ENCODE data around the gene SIN3A. TPM values are rescaled to one million over a fixed set of nuclear protein-coding genes. Genes with fewer than 3 reads are reported as not detected.
"Not testable (repeated sequence)": the region's sequence is repeated elsewhere in the genome, so short reads cannot be mapped to it uniquely, and the experiment has no call there.

The SIN3A gene
- total and polyA plus RNA-seq, 5 donors from 2014 or later, result 13.6 to 123 (median 15.0) TPM

DNA sequence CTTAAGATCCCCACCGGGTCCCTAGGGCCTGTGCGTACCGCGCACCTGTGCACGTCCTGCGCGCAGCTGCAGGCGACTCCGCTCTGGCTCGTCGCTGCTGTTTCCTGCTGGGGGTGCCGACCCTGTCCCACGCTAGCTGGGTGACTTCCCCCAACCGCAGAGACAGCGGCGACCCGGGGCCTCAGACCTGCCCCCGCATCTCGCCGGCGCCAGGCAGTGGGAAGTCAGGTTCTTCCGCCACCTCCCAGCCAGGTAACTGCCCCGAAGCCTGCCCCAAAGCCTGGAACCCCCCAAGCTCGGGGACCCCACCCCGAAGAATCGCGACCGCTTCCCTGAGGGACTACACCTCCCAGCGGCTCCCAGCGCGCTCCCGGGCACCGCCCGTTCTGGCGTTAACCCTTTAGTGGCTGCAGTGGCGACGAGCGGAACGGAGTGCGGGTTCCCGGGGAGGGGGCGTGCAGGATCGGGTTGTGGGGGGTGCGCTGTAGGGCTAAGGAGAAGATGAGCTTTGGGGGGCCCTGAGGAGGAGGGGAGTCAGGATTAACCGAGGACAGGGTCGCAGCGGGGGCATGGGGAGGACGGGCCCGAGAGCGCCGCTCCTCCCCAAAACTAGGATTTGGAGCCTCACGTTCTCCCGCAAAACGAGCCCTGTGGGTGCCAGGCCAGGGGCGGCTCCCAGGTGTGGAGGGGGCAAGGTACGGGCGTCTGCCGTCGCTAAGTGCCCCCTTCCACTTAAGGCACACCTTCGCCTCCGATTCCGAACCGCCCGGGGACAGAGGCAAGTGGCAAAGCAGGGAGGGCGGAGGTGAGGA is 104.1 kb downstream of the SIN3A start:
- H3K36me3 Mint-ChIP-seq, result no peaks in the 10 kb centered on the region
- peak overlapping the region; percentile 60 for H3K27ac ChIP-seq (ENCODE audit: insufficient read depth, low read length, poor library complexity, severe bottlenecking)

DNA sequence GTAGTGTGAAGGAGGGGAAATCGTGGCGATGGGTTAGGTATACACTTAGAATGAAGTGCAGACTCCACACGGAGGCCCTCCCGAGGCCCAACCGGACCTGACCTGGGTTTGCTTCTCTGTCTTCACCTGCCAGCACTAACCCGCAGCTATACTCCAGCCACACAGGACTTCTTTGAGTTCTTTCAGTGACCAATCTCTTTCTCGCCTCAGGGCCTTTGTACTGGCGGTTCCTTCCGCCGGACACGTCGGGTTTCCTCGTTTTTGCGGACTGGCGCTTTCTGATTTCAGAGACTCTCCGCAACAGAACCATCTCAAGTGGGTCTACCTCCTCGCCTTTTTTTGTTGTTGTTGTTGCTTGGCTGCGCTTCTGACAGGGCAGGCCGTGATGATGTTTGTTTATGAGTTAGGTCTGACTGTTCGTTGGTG is 104.7 kb downstream of the SIN3A start, which contains the start of gene NEIL1:
Gene NEIL1 (plus strand): TSS at position 244 of the 426 bp plus-strand sequence. CDS start 1,867 bp downstream, outside the sequence.
- peaks cover 0 to 18% of the 10 kb centered on the region in 2 experiments for H3K9me3 ChIP-seq (ENCODE audit: control insufficient read depth in 2 of 2, low read length in 2 of 2)
- peak within 1 kb of the TSS; percentile 83 to 94 (median 88) for H3K4me3 Mint-ChIP-seq
- no peak for ATAC-seq (ENCODE audit: low read depth in 2 of 2)
- no peak for DNase-seq
- peaks cover 32% of the 10 kb centered on the region for H3K4me1 ChIP-seq (ENCODE audit: control insufficient read depth, insufficient read depth, low read length, poor library complexity, severe bottlenecking)
- peaks cover 28% of the 10 kb centered on the region for H3K27me3 Mint-ChIP-seq
- peak within 1 kb of the TSS; percentile 73 for H3K4me3 ChIP-seq (ENCODE audit: low read depth, low read length)
- H3K27ac ChIP-seq (ENCODE audit: insufficient read depth, low read length, poor library complexity, severe bottlenecking), result peak within 1 kb of the TSS; percentile 60
- H3K27me3 ChIP-seq (ENCODE audit: control insufficient read depth, insufficient read depth, low read length), result no peaks in the 10 kb centered on the region
- peak within 1 kb of the TSS; percentile 73 to 95 (median 94) for H3K27ac Mint-ChIP-seq
- peaks cover 0 to 11% (median 5%) of the 10 kb centered on the region in 7 donors for H3K9me3 Mint-ChIP-seq
- H3K36me3 Mint-ChIP-seq, result no peaks in the 10 kb centered on the region
- H3K36me3 ChIP-seq (ENCODE audit: control insufficient read depth, insufficient read depth, low read length), result no peaks in the 10 kb centered on the region
- H3K4me1 Mint-ChIP-seq, result peaks cover 12 to 49% (median 19%) of the 10 kb centered on the region in 4 donors

More for the DNA sequence above, 104.1 kb downstream of the SIN3A start:
- H3K4me1 ChIP-seq (ENCODE audit: control insufficient read depth, insufficient read depth, low read length, poor library complexity, severe bottlenecking), result peaks cover 32% of the 10 kb centered on the region
- H3K27me3 ChIP-seq (ENCODE audit: control insufficient read depth, insufficient read depth, low read length), result no peaks in the 10 kb centered on the region
- Mint-ChIP-seq H3K4me3 (peak overlapping the region; percentile 83 to 94 (median 88)), H3K27me3 (peaks cover 28% of the 10 kb centered on the region), H3K27ac (peak overlapping the region in 2 of 3 donors; percentile 94 to 95), H3K4me1 (peaks cover 12 to 49% (median 20%) of the 10 kb centered on the region in 4 donors), H3K9me3 (peaks cover 0 to 11% (median 5%) of the 10 kb centered on the region in 7 donors)
- peaks cover 0 to 18% of the 10 kb centered on the region in 2 experiments for H3K9me3 ChIP-seq (ENCODE audit: control insufficient read depth in 2 of 2, low read length in 2 of 2)
- peak overlapping the region; percentile 73 for H3K4me3 ChIP-seq (ENCODE audit: low read depth, low read length)
- peak; percentile 36 to 75 (median 74) for DNase-seq
- ATAC-seq (ENCODE audit: low read depth in 2 of 2), result peak; percentile 72 to 73
- H3K36me3 ChIP-seq (ENCODE audit: control insufficient read depth, insufficient read depth, low read length), result no peaks in the 10 kb centered on the region

- not testable (repeated sequence) for H3K4me3 Mint-ChIP-seq; H3K9me3 Mint-ChIP-seq; H3K27ac Mint-ChIP-seq; H3K36me3 ChIP-seq (ENCODE audit: control insufficient read depth, insufficient read depth, low read length); H3K27ac ChIP-seq (ENCODE audit: insufficient read depth, low read length, poor library complexity, severe bottlenecking); H3K4me3 ChIP-seq (ENCODE audit: low read depth, low read length); DNase-seq; H3K36me3 Mint-ChIP-seq; ATAC-seq (ENCODE audit: low read depth in 2 of 2); H3K9me3 ChIP-seq (ENCODE audit: control insufficient read depth in 2 of 2, low read length in 2 of 2); H3K27me3 ChIP-seq (ENCODE audit: control insufficient read depth, insufficient read depth, low read length)
- peaks cover 18% of the 10 kb centered on the region for H3K4me1 ChIP-seq (ENCODE audit: control insufficient read depth, insufficient read depth, low read length, poor library complexity, severe bottlenecking)
- peaks cover 22% of the 10 kb centered on the region for H3K27me3 Mint-ChIP-seq
- peaks cover 8 to 30% (median 10%) of the 10 kb centered on the region in 4 donors for H3K4me1 Mint-ChIP-seq
Measured at GRCh38 chr15:75343953-75344352, 107.5 kb downstream of the SIN3A start.

- ATAC-seq (ENCODE audit: low read depth in 2 of 2) (no peak), DNase-seq (no peak)
- Histone ChIP-seq H3K4me1 (ENCODE audit: control insufficient read depth, insufficient read depth, low read length, poor library complexity, severe bottlenecking) (peaks cover 9% of the 10 kb centered on the region), H3K9me3 (ENCODE audit: control insufficient read depth in 2 of 2, low read length in 2 of 2) (no peaks in the 10 kb centered on the region), H3K4me3 (ENCODE audit: low read depth, low read length) (no peak overlapping the region), H3K27me3 (ENCODE audit: control insufficient read depth, insufficient read depth, low read length) (no peaks in the 10 kb centered on the region), H3K27ac (ENCODE audit: insufficient read depth, low read length, poor library complexity, severe bottlenecking) (no peak overlapping the region), H3K36me3 (ENCODE audit: control insufficient read depth, insufficient read depth, low read length) (peaks cover 5% of the 10 kb centered on the region)
- H3K4me1 Mint-ChIP-seq, result peaks cover 7 to 28% (median 11%) of the 10 kb centered on the region in 4 donors
- H3K9me3 Mint-ChIP-seq, result peaks cover 0 to 4% (median 0%) of the 10 kb centered on the region in 7 donors
- H3K27ac Mint-ChIP-seq, result peak overlapping the region in 1 of 3 donors; percentile 9
- no peak overlapping the region for H3K4me3 Mint-ChIP-seq
- H3K27me3 Mint-ChIP-seq, result peaks cover 20% of the 10 kb centered on the region
- H3K36me3 Mint-ChIP-seq, result peaks cover 10% of the 10 kb centered on the region
Measured at GRCh38 chr15:75342221-75342620, 109.3 kb downstream of the SIN3A start.

- Mint-ChIP-seq H3K27me3 (no peaks in the 10 kb centered on the region), H3K36me3 (peaks cover 10% of the 10 kb centered on the region), H3K27ac (peak overlapping the region in 1 of 3 donors; percentile 52), H3K9me3 (peaks cover 0 to 2% (median 0%) of the 10 kb centered on the region in 7 donors), H3K4me3 (peak overlapping the region in 2 of 4 donors; percentile 27 to 72), H3K4me1 (peaks cover 5 to 33% (median 20%) of the 10 kb centered on the region in 4 donors)
- Histone ChIP-seq H3K4me1 (ENCODE audit: control insufficient read depth, insufficient read depth, low read length, poor library complexity, severe bottlenecking) (peaks cover 17% of the 10 kb centered on the region), H3K9me3 (ENCODE audit: control insufficient read depth in 2 of 2, low read length in 2 of 2) (no peaks in the 10 kb centered on the region), H3K27ac (ENCODE audit: insufficient read depth, low read length, poor library complexity, severe bottlenecking) (no peak overlapping the region), H3K4me3 (ENCODE audit: low read depth, low read length) (no peak overlapping the region), H3K36me3 (ENCODE audit: control insufficient read depth, insufficient read depth, low read length) (peaks cover 5% of the 10 kb centered on the region), H3K27me3 (ENCODE audit: control insufficient read depth, insufficient read depth, low read length) (no peaks in the 10 kb centered on the region)
- ATAC-seq (ENCODE audit: low read depth in 2 of 2) (no peak), DNase-seq (no peak)
Measured at GRCh38 chr15:75339531-75340240, 111.8 kb downstream of the SIN3A start.

DNA sequence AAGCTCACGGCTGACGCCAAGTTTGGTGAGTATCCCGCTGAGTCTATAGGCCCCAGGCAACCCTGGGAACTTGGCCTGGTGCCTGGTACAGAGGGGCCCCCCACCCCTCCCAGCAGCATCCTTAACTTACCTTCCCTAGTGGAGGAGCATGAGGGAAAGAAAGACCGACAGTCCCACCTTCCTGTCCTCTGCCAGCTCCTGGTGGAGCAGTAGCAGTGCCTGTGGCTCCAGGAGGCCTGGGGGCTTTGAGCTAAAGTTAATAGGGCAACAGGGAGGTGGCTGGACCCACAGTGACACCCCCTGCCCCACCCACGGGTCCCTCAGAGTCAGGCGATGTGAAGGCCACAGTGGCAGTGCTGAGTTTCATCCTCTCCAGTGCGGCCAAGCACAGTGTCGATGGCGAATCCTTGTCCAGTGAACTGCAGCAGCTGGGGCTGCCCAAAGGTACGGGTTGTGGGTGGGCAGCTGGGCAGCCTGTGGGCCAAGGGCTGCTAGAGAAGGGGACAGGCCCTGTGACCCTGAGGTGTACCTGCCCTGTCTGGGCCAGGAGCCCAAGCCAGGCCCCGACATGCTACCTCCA is 112.7 kb downstream of the SIN3A start:
- H3K9me3 Mint-ChIP-seq, result peaks cover 0 to 2% (median 0%) of the 10 kb centered on the region in 7 donors
- H3K9me3 ChIP-seq (ENCODE audit: control insufficient read depth in 2 of 2, low read length in 2 of 2), result no peaks in the 10 kb centered on the region
- peaks cover 17% of the 10 kb centered on the region for H3K4me1 ChIP-seq (ENCODE audit: control insufficient read depth, insufficient read depth, low read length, poor library complexity, severe bottlenecking)
- H3K27ac Mint-ChIP-seq, result peak overlapping the region in 2 of 3 donors; percentile 43 to 69
- no peak for ATAC-seq (ENCODE audit: low read depth in 2 of 2)
- DNase-seq, result no peak
- H3K36me3 ChIP-seq (ENCODE audit: control insufficient read depth, insufficient read depth, low read length), result peaks cover 5% of the 10 kb centered on the region
- no peaks in the 10 kb centered on the region for H3K27me3 ChIP-seq (ENCODE audit: control insufficient read depth, insufficient read depth, low read length)
- H3K27me3 Mint-ChIP-seq, result no peaks in the 10 kb centered on the region
- H3K4me3 Mint-ChIP-seq, result peak overlapping the region in 1 of 4 donors; percentile 47
- peaks cover 5 to 33% (median 20%) of the 10 kb centered on the region in 4 donors for H3K4me1 Mint-ChIP-seq
- no peak overlapping the region for H3K27ac ChIP-seq (ENCODE audit: insufficient read depth, low read length, poor library complexity, severe bottlenecking)
- H3K36me3 Mint-ChIP-seq, result peaks cover 10% of the 10 kb centered on the region
- H3K4me3 ChIP-seq (ENCODE audit: low read depth, low read length), result no peak overlapping the region

DNA sequence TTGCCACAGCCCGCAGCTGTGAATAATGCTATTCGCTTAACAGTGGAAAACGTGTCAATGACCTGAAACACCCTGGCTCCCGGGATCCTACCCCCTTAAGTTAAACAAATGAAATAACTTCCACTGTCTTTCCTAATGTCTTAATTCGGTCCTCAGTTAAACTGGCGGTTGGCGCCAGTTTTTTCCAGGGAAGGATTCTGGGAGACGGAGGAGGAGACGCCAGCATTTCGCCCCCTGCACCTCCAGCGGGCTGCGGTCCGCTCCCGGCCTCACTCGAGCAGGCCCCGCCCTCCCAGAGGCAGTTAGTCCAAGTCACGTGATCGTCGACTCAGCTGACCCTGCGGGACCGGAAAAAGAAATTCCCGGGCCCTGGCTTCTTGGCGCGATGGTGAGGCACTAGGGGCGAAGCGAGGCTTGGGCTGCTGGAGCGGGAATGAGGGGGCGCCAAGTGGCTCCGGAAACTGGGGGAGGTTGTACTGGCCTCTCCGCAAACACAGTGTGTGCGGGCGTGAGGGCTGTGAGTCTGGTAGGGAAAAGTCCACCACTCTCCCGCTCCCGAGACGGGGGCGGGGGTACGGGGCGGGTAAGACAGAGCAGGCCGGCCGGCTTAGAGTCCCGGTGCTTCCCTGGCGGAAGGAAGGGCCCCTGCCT is 115.7 kb downstream of the SIN3A start, which contains the start of gene COMMD4:
Gene COMMD4 (plus strand): TSS at position 359 of the 651 bp plus-strand sequence. CDS start 27 bp downstream, at position 386.
- Mint-ChIP-seq H3K36me3 (peaks cover 5% of the 10 kb centered on the region), H3K9me3 (peaks cover 0 to 2% (median 0%) of the 10 kb centered on the region in 7 donors), H3K4me3 (peak within 1 kb of the TSS; percentile 87 to 97 (median 92)), H3K27ac (peak within 1 kb of the TSS; percentile 92 to 99 (median 92)), H3K4me1 (peaks cover 5 to 33% (median 20%) of the 10 kb centered on the region in 4 donors), H3K27me3 (no peaks in the 10 kb centered on the region)
- H3K9me3 ChIP-seq (ENCODE audit: control insufficient read depth in 2 of 2, low read length in 2 of 2), result no peaks in the 10 kb centered on the region
- H3K27ac ChIP-seq (ENCODE audit: insufficient read depth, low read length, poor library complexity, severe bottlenecking), result peak within 1 kb of the TSS; percentile 23
- peak; percentile 42 to 85 (median 59) for DNase-seq
- peaks cover 17% of the 10 kb centered on the region for H3K4me1 ChIP-seq (ENCODE audit: control insufficient read depth, insufficient read depth, low read length, poor library complexity, severe bottlenecking)
- H3K4me3 ChIP-seq (ENCODE audit: low read depth, low read length), result peak within 1 kb of the TSS; percentile 74
- no peaks in the 10 kb centered on the region for H3K27me3 ChIP-seq (ENCODE audit: control insufficient read depth, insufficient read depth, low read length)
- H3K36me3 ChIP-seq (ENCODE audit: control insufficient read depth, insufficient read depth, low read length), result peaks cover 3% of the 10 kb centered on the region
- peak; percentile 58 to 67 for ATAC-seq (ENCODE audit: low read depth in 2 of 2)

Measured in CD4-positive, CD25-positive, alpha-beta regulatory T cell (primary cell).